GM21526 (cell line): ENCODE measurements around the gene EFNA5.
"Not testable (repeated sequence)": the region's sequence is repeated elsewhere in the genome, so short reads cannot be mapped to it uniquely, and the experiment has no call there.

Experiments
- ATAC-seq: cut with Tn5 transposase; IDR thresholded peaks from one replicate; pipeline ENCODE4 v1.9.1; 2021; ENCODE audit warnings: moderate library complexity; ENCODE audit not compliant: unreplicated experiment, low FRiP score

EFNA5 gene

DNA sequence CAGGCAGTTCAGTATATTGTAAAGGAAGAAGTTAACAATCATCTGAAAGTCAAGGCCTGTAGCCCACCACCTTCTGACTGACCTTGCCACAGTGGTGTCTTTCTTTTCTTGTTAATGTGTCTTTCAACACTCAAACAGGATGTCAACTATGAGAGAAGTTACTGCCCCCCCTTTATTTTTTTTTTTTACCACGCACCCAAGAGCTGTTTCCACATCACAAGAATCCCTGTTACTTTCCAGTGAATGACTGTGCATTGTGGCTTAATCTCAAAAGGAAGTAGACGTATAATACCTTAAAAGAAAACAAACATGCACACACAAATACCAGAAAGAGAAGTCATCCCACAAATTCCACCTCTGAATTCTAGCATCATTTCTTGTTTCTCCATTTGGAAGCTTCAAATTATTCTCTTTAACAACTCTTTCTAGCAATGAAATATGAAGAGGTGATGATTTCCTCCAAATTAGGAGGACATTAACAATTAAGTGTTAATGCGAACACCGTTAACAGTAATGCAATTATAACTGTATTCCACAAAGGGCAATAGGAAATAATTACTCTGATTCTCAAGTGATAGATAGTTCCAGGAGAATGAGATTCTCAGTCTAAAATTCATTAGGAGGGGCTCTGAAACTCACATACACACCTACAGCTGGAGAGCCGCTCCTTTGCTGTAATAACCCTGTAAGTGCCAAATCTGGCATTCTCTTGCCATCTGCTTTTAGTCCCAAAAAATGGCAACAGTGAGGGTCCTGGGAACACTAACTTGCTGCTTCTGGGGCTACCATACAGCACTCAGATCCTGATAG, 201.0 kb downstream of the EFNA5 start:
- no peak for ATAC-seq

DNA sequence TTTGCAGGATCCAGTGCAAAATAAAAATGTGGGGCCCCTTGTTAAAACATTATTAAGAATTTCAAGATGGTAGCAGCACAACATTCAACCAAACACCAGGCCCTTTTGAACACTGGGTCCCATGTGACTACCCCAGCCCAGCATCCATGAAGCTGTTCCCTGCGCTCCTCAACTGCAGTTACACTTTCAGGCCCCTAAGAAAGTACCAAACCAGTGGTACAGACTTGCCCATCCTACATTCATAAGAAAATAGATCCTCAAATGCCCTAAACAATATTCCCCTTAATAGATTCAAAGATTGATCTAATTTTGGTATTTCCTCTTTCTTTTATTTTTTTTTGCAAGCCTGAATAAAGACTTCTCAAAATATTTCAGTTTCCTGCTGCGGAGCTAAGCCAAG, 201.7 kb downstream of the EFNA5 start:
- no peak for ATAC-seq

DNA sequence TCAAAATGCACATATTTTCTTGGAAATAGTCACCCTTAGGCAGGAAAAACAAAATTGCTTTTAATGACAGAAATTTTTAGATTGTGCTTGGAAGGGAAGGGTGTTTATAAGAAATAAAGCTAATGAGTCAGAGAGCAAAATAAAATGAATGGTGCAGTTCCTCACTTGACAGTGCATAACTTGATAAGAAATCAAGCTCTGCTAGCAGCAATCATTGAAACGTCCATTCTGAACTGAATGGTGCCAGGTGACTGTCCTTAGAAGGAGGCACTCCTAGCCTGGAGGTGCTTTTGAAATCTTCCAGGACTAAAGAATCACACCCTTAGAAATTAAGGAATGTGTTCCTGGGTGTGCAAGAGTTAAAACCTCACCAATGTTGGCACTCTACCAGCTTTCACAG, 202.5 kb downstream of the EFNA5 start:
- ATAC-seq, result no peak

DNA sequence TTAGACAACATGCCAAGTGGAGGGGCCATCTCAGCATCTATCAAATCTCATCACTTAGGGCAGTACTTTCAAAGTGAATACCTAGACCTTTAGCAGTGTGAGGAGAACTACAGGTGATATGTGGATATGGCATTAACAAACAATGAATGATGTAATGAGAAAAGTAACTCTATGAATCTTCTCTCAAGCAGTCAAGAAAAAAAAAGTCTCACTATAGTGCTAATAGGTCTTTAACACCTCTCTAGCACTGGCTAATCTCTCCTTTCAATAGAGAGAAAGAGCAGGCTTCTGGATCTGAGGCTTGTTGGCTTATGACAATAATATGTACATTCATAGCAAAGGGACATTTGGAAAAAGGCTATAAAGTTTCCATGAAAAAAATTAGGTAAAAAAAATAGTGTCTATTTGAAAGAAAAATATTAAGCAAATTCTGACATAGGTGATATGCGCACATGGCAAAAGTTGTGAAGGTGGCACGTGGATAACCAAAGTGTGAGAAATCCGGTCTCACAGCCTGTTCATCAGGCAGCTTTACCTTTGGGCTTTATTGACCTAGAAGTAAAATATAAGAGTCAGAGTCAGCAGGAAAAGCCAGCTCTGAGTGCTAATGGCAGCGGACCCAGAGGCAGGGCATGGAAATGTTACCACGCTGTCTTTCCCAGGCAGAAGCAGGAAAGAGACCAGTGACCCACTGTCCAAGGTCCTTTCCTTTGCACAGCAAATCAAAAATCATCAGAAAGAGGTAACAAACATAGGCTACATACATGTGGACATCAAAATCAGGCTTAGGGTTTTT, 203.4 kb downstream of the EFNA5 start:
- ATAC-seq, result no peak

- ATAC-seq, result no peak
These were observed 204.4 kb downstream of the EFNA5 start for GRCh38 chr5:107466233-107466769.

DNA sequence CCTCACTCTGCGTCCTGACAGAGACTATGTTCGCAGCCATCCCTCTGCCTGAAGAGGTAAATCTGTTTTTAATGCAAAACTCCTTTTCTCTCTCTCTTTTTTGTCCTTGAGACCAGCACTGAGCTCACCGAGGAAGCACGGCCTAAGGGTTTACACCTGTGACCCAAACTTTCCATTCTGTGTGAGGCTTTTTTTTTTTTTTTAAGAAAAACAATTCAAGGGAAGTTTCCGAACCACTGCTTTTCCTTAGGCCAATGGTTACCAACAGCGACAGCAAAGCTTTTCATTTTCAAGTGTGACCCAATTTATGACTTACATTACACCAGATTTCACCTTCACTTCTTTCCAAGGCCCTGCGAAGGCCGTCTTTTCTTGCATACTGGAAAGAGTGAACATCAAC, 205.9 kb downstream of the EFNA5 start:
- ATAC-seq, result no peak

- ATAC-seq, result peak; percentile 63
These were observed 206.3 kb downstream of the EFNA5 start for GRCh38 chr5:107464416-107464815.

- ATAC-seq, result no peak
These were observed 207.0 kb downstream of the EFNA5 start for GRCh38 chr5:107463731-107464130.

GRCh38 chr5:107461770-107462169, 209.0 kb downstream of the EFNA5 start:
- no peak for ATAC-seq

DNA sequence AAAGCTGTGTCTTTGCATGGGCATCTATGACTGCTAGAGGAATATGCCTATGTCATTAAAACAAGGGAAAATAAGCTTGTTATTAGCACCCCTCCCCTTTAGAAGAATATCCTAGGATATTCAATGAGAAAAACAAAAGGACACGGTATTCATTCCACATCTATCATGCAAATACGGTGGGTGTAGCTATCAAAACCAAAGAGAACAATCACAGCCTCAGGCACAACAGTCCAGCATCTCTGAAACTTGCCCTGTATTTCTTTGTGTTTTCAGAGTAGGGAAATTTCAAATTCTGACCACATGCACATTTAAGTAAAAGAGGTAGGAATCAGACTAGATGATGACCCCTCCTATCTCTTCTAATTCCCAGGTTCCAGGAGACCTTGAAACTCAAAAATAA, 209.9 kb downstream of the EFNA5 start:
- ATAC-seq, result no peak

DNA sequence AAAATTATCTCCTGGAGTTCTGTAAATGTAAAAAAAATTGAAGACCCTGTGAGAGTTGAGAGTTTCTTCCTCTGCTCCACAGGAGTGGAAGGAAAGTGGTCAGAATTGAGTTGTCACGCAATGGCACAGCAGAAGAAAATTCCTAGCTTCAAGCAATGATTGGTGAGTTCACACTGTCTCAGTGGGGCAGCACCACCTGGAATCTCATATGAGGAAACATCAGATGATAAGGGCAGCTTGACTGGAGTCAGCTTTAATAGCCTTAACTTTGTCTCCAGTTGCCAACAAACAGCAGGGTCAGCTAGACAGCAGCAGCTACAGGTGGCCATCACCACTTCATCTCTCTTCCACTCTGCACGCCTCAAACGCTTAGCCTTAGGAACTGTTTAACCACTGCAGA, 211.1 kb downstream of the EFNA5 start:
- ATAC-seq, result no peak

GRCh38 chr5:107458322-107458721, 212.4 kb downstream of the EFNA5 start:
- ATAC-seq, result no peak

DNA sequence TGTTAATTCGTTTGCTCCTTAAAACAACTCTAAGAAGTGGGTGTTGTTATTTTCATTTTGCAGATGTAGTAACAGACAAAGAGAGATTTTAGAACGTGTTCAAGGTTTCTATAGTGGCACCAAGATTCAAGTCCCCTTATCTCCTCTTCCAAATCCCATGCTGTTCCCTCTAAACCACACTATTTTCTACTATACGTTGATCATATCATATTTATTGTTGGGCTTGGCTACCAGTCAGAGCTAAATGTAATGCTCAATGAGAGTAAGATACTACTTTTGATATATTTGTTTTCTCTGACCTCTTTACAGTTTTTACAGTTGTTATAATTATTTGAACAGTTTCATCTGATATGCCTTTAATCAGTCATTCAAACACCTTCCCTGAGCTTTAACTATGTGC, 212.9 kb downstream of the EFNA5 start:
- ATAC-seq, result no peak

DNA sequence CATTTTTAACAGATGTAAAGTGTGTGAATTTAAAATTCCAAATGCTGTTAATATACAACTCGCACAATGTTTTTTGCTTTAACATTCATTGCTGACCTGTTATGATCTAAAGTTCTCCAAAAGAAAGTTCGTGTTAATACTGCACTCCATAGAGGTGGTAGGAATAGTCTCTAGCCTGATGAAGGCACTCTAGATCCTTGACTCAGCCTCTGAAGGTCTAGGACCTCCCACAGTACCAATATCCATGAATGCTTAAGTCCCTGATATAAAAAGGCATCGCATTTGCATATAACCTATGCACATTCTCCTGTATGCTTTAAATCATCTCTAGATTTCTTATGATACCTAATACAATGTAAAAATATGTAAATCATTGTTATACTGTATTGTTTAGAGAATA, 213.6 kb downstream of the EFNA5 start:
- ATAC-seq, result no peak

DNA sequence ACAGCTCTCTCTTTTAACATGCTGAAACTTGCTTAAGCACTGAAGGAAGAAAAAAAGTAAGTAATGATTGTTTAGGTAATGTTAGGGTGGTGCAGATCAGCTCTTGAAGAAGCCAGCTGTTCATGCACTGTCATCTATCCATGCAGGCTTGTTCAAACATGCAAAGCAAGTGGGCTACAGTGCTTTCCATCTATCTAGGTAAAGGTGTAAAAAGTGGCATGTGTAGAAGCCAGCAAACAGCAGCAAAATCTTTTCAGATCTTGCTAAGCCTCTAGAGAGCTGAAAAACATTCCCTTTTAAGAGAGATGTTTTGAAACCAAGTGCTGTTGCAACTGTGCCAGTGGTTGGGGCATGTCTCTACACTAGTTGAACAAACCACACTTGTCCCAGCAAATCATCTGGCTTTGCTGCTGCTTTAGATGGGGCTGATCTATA, 214.4 kb downstream of the EFNA5 start:
- ATAC-seq, result peak; percentile 54

GRCh38 chr5:107455111-107455544, 215.6 kb downstream of the EFNA5 start:
- ATAC-seq, result no peak

DNA sequence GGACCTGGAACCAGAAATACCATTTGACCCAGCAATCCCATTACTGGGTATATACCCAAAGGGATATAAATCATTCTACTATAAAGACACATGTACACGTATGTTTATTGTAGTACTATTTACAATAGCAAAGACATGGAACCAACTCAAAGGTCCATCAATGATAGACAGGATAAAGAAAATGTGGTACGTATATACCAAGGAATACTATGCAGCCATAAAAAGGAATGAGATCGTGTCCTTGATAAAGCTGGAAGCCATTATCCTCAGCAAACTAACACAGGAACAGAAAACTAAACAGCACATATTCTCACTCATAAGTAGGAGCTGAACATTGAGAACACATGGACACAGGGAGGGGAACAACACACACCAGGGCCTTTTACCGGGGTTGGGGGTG, 218.9 kb downstream of the EFNA5 start:
- ATAC-seq, result not testable (repeated sequence)

DNA sequence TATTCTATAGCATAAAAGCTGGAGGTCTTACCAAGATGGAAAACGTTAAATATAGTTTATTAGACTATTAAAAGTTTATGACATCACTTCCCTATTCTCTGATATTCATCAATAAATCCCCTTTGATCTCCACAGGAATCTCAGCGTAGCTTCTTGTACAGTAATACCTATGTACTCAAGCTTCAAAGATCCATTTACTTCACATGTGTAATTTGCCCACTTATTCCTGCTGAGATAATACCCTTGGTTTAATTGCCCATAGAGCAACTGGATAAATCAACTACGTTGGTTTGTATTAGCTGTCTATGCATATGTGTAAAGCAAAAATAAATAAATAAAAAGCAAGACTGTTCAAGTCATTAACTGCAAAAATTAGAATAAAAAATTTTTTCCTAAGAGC, 219.7 kb downstream of the EFNA5 start:
- no peak for ATAC-seq

DNA sequence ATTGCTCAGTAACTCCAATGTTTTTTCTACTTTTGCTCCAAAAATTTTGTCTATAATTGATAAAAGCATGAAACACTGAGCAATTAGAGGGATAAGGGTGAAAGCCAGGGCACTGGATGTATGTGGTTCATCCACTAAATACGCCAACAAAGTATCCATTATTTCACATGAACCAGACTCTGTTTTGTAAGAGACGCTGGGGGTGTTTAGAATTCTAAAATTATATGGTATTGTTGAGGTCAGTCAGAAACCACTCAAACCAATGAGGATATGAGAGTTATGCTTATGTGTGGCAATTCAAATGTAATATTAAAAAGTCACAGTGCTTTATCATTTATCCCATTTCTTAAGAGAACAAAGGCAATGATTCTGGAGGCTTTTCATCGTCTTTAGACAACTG, 220.2 kb downstream of the EFNA5 start:
- ATAC-seq, result no peak

DNA sequence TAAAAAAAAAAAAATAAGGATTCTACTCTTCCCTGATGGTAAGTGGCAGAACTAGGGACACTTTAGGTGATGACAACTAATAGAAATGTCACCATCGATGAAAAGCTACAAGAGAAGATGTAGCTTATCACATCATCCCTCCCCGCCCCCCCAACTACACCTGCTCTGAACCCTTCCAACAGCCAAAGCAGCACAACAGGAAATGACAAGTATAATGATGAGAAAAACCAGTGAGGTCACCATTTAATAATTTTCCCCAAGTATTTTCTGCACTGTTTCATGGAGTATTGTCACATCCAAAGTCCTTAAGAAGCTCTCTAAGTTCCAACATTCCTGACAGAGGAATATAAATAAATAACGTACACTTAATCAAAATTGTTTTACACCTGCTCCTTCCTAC, 221.4 kb downstream of the EFNA5 start:
- no peak for ATAC-seq

GRCh38 chr5:107447587-107447986, 223.2 kb downstream of the EFNA5 start:
- ATAC-seq, result no peak

GRCh38 chr5:107446972-107447371, 223.8 kb downstream of the EFNA5 start:
- ATAC-seq, result no peak
